Right lobe of liver (tissue), 4 donors: ENCODE measurements around the gene MDM2.

ENCODE experiments used
- CTCF ChIP-seq, 4 donors: fragments of 200-600 bp in 3 of 4; fragments of 450-650 bp in 1 of 4; IDR thresholded peaks; one replicate each; pipeline versions ENCODE4 v1.5.1 to v1.8.0; 2016 to 2022; ENCODE audit warnings: antibody characterized with exemption in 4 of 4, mild to moderate bottlenecking in 2 of 4
- POLR2A ChIP-seq: fragments of 450-650 bp; IDR thresholded peaks from one replicate; pipeline ENCODE4 v1.6.1; 2017; ENCODE audit warnings: antibody characterized with exemption, mild to moderate bottlenecking
- donor health status: DM: no; HTN: no; CAD: no.
- donor health status: DM: no; HTN: no; CAD: no.
- donor health status: DM: no; HTN: yes; CAD: no.

- no peak for TF ChIP-seq POLR2A
- no peak for TF ChIP-seq CTCF (IDR thresholded peaks at IDR 0.05)
Measured at GRCh38 chr12:68775121-68775630, 32.8 kb upstream of the MDM2 start.
